Upper lobe of left lung (tissue), 6 donors: ENCODE measurements around the gene HP. TPM values are rescaled to one million over a fixed set of nuclear protein-coding genes. Genes with fewer than 3 reads are reported as not detected.

Experiments used
- ATAC-seq, 2 donors: fragments of 200-7000 bp; cut with Tn5 transposase; one replicate each; pipeline ENCODE4 v1.9.1; 2022; ENCODE audit warnings: mild to moderate bottlenecking in 2 of 2, moderate library complexity in 2 of 2; ENCODE audit not compliant: low FRiP score in 2 of 2
- DNase-seq, 2 donors: peaks; one replicate each; pipeline ENCODE4 v3.0.0-alpha.2; 2019 to 2020
- H3K27ac ChIP-seq, 4 donors: fragments of 200-600 bp; sonication (generic); one replicate each; pipeline ENCODE4 v1.5.1; 2016 to 2019
- H3K27me3 ChIP-seq, 4 donors: fragments of 200-600 bp; sonication (generic); one replicate each; pipeline ENCODE4 v1.5.1; 2017 to 2019
- H3K36me3 ChIP-seq, 4 donors: fragments of 200-600 bp; sonication (generic); one replicate each; pipeline ENCODE4 v1.5.1; 2016 to 2019
- H3K4me1 ChIP-seq, 4 donors: fragments of 200-600 bp; sonication (generic); one replicate each; pipeline ENCODE4 v1.5.1; 2018 to 2019
- H3K4me3 ChIP-seq, 4 donors: fragments of 200-600 bp; sonication (generic); one replicate each; pipeline ENCODE4 v1.5.1; 2017 to 2019; ENCODE audit warnings: mild to moderate bottlenecking in 2 of 4, moderate library complexity in 1 of 4
- H3K9me3 ChIP-seq, 4 donors: fragments of 200-600 bp; sonication (generic); one replicate each; pipeline ENCODE4 v1.5.1; 2018 to 2019
- EP300 ChIP-seq, 4 donors: sonication (generic); formaldehyde crosslinking; IDR thresholded peaks; one replicate each; pipeline ENCODE4 v1.5.1; 2017; ENCODE audit warnings: antibody characterized with exemption in 4 of 4, control low read depth in 2 of 4
- POLR2A ChIP-seq, 4 donors: fragments of 450-650 bp; IDR thresholded peaks; one replicate each; pipeline ENCODE4 v1.5.1; 2016 to 2017; ENCODE audit warnings: antibody characterized with exemption in 4 of 4, mild to moderate bottlenecking in 2 of 4
- POLR2AphosphoS5 ChIP-seq, 2 donors: sonication (generic); formaldehyde crosslinking; IDR thresholded peaks; one replicate each; pipeline ENCODE4 v1.5.1; 2017; ENCODE audit warnings: antibody characterized with exemption in 2 of 2
- WGBS, 2 donors: methylation state at CpG; one replicate each; pipeline ENCODE4 v1.1.5; 2017 to 2018; 5-methylcytosine and 5-hydroxymethylcytosine counted together
- total RNA-seq, 6 donors: library from RNA; depleted of rRNA in 4 of 6; stranded (reverse); fragments of >200 nt in 4 of 6; gene quantifications; one replicate each; pipeline versions ENCODE4 v1.1.0 to v1.2.1, GENCODE V29; 2016 to 2021
- TF ChIP-seq, protein P1 (sequence below), 6 experiments: fragments of 450-650 bp in 4 of 6; fragments of 200-600 bp in 2 of 6; sonication (generic) in 2 of 6; IDR thresholded peaks; one replicate each; pipeline ENCODE4 v1.5.1; 2016 to 2019; ENCODE audit warnings: antibody characterized with exemption in 6 of 6
- donor health status: DM: no; HTN: no; CAD: no; lungs with moderate emphysema.
- donor health status: DM: no; HTN: yes; CAD: no; lungs with severe emphysema.

Gene HP
- total RNA-seq, 6 donors from 2014 or later: 13.7 to 132 (median 40.0) TPM

GRCh38 chr16:72094266-72094610, 39.9 kb downstream of the HP start:
- Histone ChIP-seq H3K27me3 (no peaks in the 10 kb centered on the region), H3K36me3 (peaks cover 26 to 43% (median 38%) of the 10 kb centered on the region in 4 donors), H3K9me3 (no peaks in the 10 kb centered on the region), H3K4me1 (peaks cover 23 to 39% (median 30%) of the 10 kb centered on the region in 4 donors), H3K4me3 (peak overlapping the region; percentile 70 to 94 (median 82)), H3K27ac (peak overlapping the region; percentile 91 to 96 (median 94))
- DNase-seq: no peak
- TF ChIP-seq POLR2AphosphoS5 (IDR thresholded peaks at IDR 0.05): no peak
- no peak for TF ChIP-seq POLR2A (IDR thresholded peaks at IDR 0.05)
- TF ChIP-seq, protein P1, sequence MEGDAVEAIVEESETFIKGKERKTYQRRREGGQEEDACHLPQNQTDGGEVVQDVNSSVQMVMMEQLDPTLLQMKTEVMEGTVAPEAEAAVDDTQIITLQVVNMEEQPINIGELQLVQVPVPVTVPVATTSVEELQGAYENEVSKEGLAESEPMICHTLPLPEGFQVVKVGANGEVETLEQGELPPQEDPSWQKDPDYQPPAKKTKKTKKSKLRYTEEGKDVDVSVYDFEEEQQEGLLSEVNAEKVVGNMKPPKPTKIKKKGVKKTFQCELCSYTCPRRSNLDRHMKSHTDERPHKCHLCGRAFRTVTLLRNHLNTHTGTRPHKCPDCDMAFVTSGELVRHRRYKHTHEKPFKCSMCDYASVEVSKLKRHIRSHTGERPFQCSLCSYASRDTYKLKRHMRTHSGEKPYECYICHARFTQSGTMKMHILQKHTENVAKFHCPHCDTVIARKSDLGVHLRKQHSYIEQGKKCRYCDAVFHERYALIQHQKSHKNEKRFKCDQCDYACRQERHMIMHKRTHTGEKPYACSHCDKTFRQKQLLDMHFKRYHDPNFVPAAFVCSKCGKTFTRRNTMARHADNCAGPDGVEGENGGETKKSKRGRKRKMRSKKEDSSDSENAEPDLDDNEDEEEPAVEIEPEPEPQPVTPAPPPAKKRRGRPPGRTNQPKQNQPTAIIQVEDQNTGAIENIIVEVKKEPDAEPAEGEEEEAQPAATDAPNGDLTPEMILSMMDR (IDR thresholded peaks at IDR 0.05): no peak
- TF ChIP-seq EP300 (IDR thresholded peaks at IDR 0.05): no peak
- 0 to 2% methylated on average over 10 to 11 of the region's 11 CpGs for WGBS, 2 donors
- peak in 1 of 2 donors; percentile 2 for ATAC-seq

DNA sequence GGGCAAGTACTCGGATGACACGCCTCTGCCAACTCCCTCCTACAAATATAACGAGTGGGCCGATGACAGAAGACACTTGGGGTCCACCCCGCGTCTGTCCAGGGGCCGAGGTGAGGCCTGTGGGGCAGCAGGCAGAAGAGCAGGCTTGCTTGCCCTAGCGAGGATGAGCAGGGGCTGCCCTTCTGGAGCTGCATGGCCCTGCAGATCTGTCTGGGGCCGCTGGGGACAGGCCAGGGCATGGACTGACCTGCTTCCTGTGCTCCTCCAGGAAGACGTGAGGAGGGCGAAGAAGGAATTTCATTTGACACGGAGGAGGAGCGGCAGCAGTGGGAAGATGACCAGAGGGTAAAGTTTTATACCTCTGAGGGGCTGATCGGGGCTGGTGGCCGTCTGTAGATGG, 44.6 kb downstream of the HP start:
- DNase-seq (peak in 1 of 2 donors; percentile 52), ATAC-seq (no peak)
- 85 to 93% methylated on average over 9 to 15 of the region's 15 CpGs for WGBS, 2 donors
- no peaks in the 10 kb centered on the region for H3K27me3 ChIP-seq
- TF ChIP-seq POLR2AphosphoS5 (IDR thresholded peaks at IDR 0.05) (no peak), EP300 (IDR thresholded peaks at IDR 0.05) (no peak), POLR2A (IDR thresholded peaks at IDR 0.05) (no peak)
- TF ChIP-seq, protein P1 (IDR thresholded peaks at IDR 0.05): no peak
- peaks cover 66 to 80% (median 76%) of the 10 kb centered on the region in 4 donors for H3K36me3 ChIP-seq
- no peaks in the 10 kb centered on the region for H3K9me3 ChIP-seq
- no peak overlapping the region for H3K27ac ChIP-seq
- peaks cover 11 to 19% (median 13%) of the 10 kb centered on the region in 4 donors for H3K4me1 ChIP-seq
- H3K4me3 ChIP-seq: no peak overlapping the region

DNA sequence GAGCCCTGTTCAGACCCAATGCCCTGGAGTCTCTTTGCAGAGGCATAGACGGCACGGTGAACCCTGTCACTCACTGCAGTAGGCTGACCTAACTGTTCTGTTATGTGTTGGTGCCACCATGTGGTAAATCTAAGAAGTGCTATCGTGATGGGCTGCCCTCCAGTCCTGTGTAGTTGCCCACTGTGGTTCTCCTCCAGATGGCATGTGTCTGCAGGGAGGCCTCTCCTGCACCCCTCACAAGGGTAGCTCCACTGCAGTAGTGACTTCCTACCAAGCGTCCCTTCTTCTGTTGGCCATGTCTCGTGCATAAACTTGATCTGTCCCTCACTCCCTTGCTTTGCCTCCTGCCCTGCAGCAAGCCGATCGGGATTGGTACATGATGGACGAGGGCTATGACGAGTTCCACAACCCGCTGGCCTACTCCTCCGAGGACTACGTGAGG, 45.1 kb downstream of the HP start:
- Histone ChIP-seq H3K9me3 (no peaks in the 10 kb centered on the region), H3K36me3 (peaks cover 71 to 85% (median 81%) of the 10 kb centered on the region in 4 donors), H3K27me3 (no peaks in the 10 kb centered on the region), H3K4me3 (no peak overlapping the region), H3K4me1 (peaks cover 9 to 17% (median 10%) of the 10 kb centered on the region in 4 donors), H3K27ac (no peak overlapping the region)
- ATAC-seq (peak; percentile 70 to 79), DNase-seq (peak in 1 of 2 donors; percentile 40)
- TF ChIP-seq, protein P1 (IDR thresholded peaks at IDR 0.05): peak; percentile 34 to 63 (median 43)
- TF ChIP-seq POLR2AphosphoS5 (IDR thresholded peaks at IDR 0.05): no peak
- WGBS, 2 donors: 74 to 86% methylated on average over 9 to 12 of the region's 12 CpGs

GRCh38 chr16:72101195-72101594, 46.9 kb downstream of the HP start:
- peaks cover 86 to 100% (median 98%) of the 10 kb centered on the region in 4 donors for H3K36me3 ChIP-seq
- H3K9me3 ChIP-seq: no peaks in the 10 kb centered on the region
- H3K27me3 ChIP-seq: no peaks in the 10 kb centered on the region
- ATAC-seq (no peak), DNase-seq (no peak)
- 85 to 90% methylated on average over 10 of the region's 10 CpGs for WGBS, 2 donors
- no peaks in the 10 kb centered on the region for H3K4me1 ChIP-seq
- H3K27ac ChIP-seq: no peak overlapping the region
- TF ChIP-seq POLR2AphosphoS5 (IDR thresholded peaks at IDR 0.05): no peak
- TF ChIP-seq EP300 (IDR thresholded peaks at IDR 0.05): no peak
- no peak for TF ChIP-seq POLR2A (IDR thresholded peaks at IDR 0.05)
- TF ChIP-seq, protein P1 (IDR thresholded peaks at IDR 0.05): no peak
- H3K4me3 ChIP-seq: no peak overlapping the region

DNA sequence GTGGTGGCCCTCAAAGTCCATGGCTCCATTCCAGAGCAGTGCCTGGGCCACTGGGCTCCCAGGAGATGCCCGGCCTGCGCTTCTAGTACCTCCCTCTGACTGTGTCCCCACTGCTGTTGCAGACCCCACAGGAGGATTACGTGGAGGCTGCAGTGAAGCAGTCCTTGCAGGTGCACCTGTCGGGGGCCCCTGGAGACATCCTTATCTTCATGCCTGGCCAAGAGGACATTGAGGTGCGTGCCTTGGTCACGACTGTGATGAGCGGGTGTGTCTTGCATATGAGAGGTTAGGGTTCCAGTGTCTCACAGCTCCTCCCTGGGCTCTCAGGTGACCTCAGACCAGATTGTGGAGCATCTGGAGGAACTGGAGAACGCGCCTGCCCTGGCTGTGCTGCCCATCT, 50.6 kb downstream of the HP start:
- TF ChIP-seq, protein P1 (IDR thresholded peaks at IDR 0.05): no peak
- TF ChIP-seq EP300 (IDR thresholded peaks at IDR 0.05) (no peak), POLR2A (IDR thresholded peaks at IDR 0.05) (no peak), POLR2AphosphoS5 (IDR thresholded peaks at IDR 0.05) (no peak)
- ATAC-seq: no peak
- H3K9me3 ChIP-seq: no peaks in the 10 kb centered on the region
- 97 to 100% methylated on average over 6 to 9 of the region's 9 CpGs for WGBS, 2 donors
- no peaks in the 10 kb centered on the region for H3K27me3 ChIP-seq
- no peak for DNase-seq
- H3K27ac ChIP-seq: no peak overlapping the region
- peaks cover 92 to 100% (median 100%) of the 10 kb centered on the region in 4 donors for H3K36me3 ChIP-seq
- H3K4me1 ChIP-seq: no peaks in the 10 kb centered on the region
- no peak overlapping the region for H3K4me3 ChIP-seq
